B cell (primary cell): ENCODE data around the gene RAPH1. TPM values are rescaled to one million over a fixed set of nuclear protein-coding genes. Genes with fewer than 3 reads are reported as not detected.
A peak's percentile ranks its signal among the peaks of the same experiment; 100 is the strongest.
"Not testable (repeated sequence)": the region's sequence is repeated elsewhere in the genome, so short reads cannot be mapped to it uniquely, and the experiment has no call there.

ENCODE experiments used
- ATAC-seq: fragments of 200-7000 bp; cut with Tn5 transposase; one replicate; pipeline ENCODE4 v1.10.0; 2021; ENCODE audit warnings: low read depth, mild to moderate bottlenecking, moderate number of reproducible peaks, moderate library complexity
- CTCF ChIA-PET: fragments of 350-600 bp; sonication (Branson Sonifier 250); formaldehyde crosslinking; loops from one replicate; lab custom pipeline; 2021; ENCODE audit warnings: antibody characterized with exemption, inconsistent platforms; lab: Charles Lee
- POLR2A ChIA-PET: fragments of 350-600 bp; sonication (Branson Sonifier 250); formaldehyde crosslinking; loops from one replicate; lab custom pipeline; 2021; ENCODE audit warnings: antibody characterized with exemption; lab: Charles Lee
- DNase-seq: peaks from one replicate; pipeline ENCODE4 v3.0.0; 2013
- H2AFZ ChIP-seq: 2 replicates; pipeline ENCODE4 v1.6.1; 2012; ENCODE audit warnings: mild to moderate bottlenecking, low read depth, low read length; ENCODE audit not compliant: insufficient read depth, poor library complexity, severe bottlenecking
- H3K27ac ChIP-seq, 2 donors: 1 replicate in 1 of 2; 2 replicates in 1 of 2; pipeline ENCODE4 v1.5.1; 2012 to 2013; ENCODE audit warnings: low read length in 2 of 2, mild to moderate bottlenecking in 2 of 2, moderate library complexity in 1 of 2
- H3K27me3 ChIP-seq, 4 experiments: fragments of 200-600 bp in 1 of 4; sonication (generic) in 1 of 4; replicated peaks in 1 of 4; 1 replicate in 2 of 4; 2 replicates in 2 of 4; pipeline versions ENCODE4 v1.6.1 to v1.7.0; 2013 to 2016; ENCODE audit warnings: low read length in 3 of 4, mild to moderate bottlenecking in 2 of 4, mixed read lengths in 1 of 4, moderate library complexity in 1 of 4; ENCODE audit not compliant: insufficient read depth in 4 of 4, control insufficient read depth in 3 of 4; ENCODE audit errors: control extremely low read depth in 1 of 4
- H3K36me3 ChIP-seq, 2 experiments: replicated peaks in 1 of 2; 1 replicate in 1 of 2; 2 replicates in 1 of 2; pipeline versions ENCODE4 v1.6.1 to v1.7.1; 2013; ENCODE audit warnings: low read length in 1 of 2; ENCODE audit not compliant: insufficient read depth in 2 of 2, control insufficient read depth in 1 of 2; ENCODE audit errors: control extremely low read depth in 1 of 2, extremely low read depth in 1 of 2
- H3K4me1 ChIP-seq, 2 donors: fragments of 200-600 bp in 1 of 2; sonication (generic) in 1 of 2; 1 replicate in 1 of 2; 2 replicates in 1 of 2; pipeline versions ENCODE4 v1.5.1 to v1.6.1; 2013 to 2017; ENCODE audit warnings: low read length in 2 of 2; ENCODE audit not compliant: control insufficient read depth in 2 of 2, insufficient read depth in 2 of 2
- H3K4me2 ChIP-seq: replicated peaks from 2 replicates; pipeline ENCODE3; 2012; ENCODE audit warnings: mild to moderate bottlenecking, low read depth, low read length; ENCODE audit not compliant: poor library complexity, severe bottlenecking
- H3K4me3 ChIP-seq, 5 experiments: fragments of 200-600 bp in 1 of 5; sonication (generic) in 1 of 5; 1 replicate in 3 of 5; 2 replicates in 2 of 5; pipeline versions ENCODE4 v1.5.1 to v1.7.0; 2011 to 2016; ENCODE audit warnings: low read length in 4 of 5, mild to moderate bottlenecking in 4 of 5, low read depth in 2 of 5, control low read depth in 1 of 5, moderate library complexity in 1 of 5; ENCODE audit not compliant: insufficient read depth in 1 of 5; ENCODE audit errors: control extremely low read depth in 1 of 5, extremely low read depth in 1 of 5
- H3K79me2 ChIP-seq: fragments of 200-600 bp; sonication (generic); one replicate; pipeline ENCODE4 v1.6.0; 2016; ENCODE audit warnings: low read length; ENCODE audit not compliant: control insufficient read depth, insufficient read depth
- H3K9ac ChIP-seq: fragments of 200-600 bp; sonication (generic); 2 replicates; pipeline ENCODE4 v1.6.1; 2017; ENCODE audit warnings: mild to moderate bottlenecking, low read length, moderate library complexity
- H3K9me3 ChIP-seq, 3 donors: one replicate each; pipeline versions ENCODE4 v1.6.1 to v1.7.1; 2013; ENCODE audit warnings: low read length in 2 of 3; ENCODE audit not compliant: control insufficient read depth in 2 of 3, insufficient read depth in 1 of 3; ENCODE audit errors: control extremely low read depth in 1 of 3
- H4K20me1 ChIP-seq: 2 replicates; pipeline ENCODE4 v1.6.0; 2012; ENCODE audit warnings: mild to moderate bottlenecking, low read length; ENCODE audit not compliant: insufficient read depth, control insufficient read depth, poor library complexity, severe bottlenecking
- H3K27ac Mint-ChIP-seq: one replicate; pipeline ENCODE4 v1.8.0; 2021; ENCODE audit warnings: mixed read lengths
- H3K27me3 Mint-ChIP-seq: one replicate; pipeline ENCODE4 v1.8.0; 2021; ENCODE audit warnings: mixed read lengths
- H3K4me1 Mint-ChIP-seq: one replicate; pipeline ENCODE4 v1.8.0; 2021; ENCODE audit warnings: mixed read lengths
- H3K4me3 Mint-ChIP-seq: one replicate; pipeline ENCODE4 v1.8.0; 2021; ENCODE audit warnings: mixed read lengths
- H3K9me3 Mint-ChIP-seq: one replicate; pipeline ENCODE4 v1.8.0; 2022; ENCODE audit warnings: mixed read lengths; ENCODE audit not compliant: insufficient read depth
- EZH2 ChIP-seq: IDR thresholded peaks from 2 replicates; pipeline ENCODE4 v1.6.1; 2012; ENCODE audit warnings: borderline replicate concordance, low read depth, mild to moderate bottlenecking, moderate library complexity, low read length; ENCODE audit not compliant: insufficient read depth, poor library complexity, severe bottlenecking
- WGBS: methylation state at CpG from one replicate; pipeline ENCODE4 v1.1.5; 2013; ENCODE audit warnings: missing lambda C conversion rate; ENCODE audit not compliant: insufficient coverage; 5-methylcytosine and 5-hydroxymethylcytosine counted together
- intact Hi-C: fragments of 100-400 bp; cut with micrococcal nuclease; formaldehyde crosslinking; loops from one replicate; pipeline ENCODE4 v1.10.0; 2022
- polyA plus RNA-seq: library from polyadenylated mRNA; depleted of rRNA; stranded (reverse); fragments of >200 nt; gene quantifications from 2 replicates; pipeline ENCODE4 v1.2.3, GENCODE V29; 2012
- total RNA-seq, 2 donors: library from RNA; stranded (reverse); fragments of 120-200 nt in 1 of 2; gene quantifications; 1 replicate in 1 of 2; 2 replicates in 1 of 2; pipeline versions ENCODE4 v1.2.3 to v1.2.4, GENCODE V29; 2013 to 2022
- TF ChIP-seq, protein P1 (sequence below): fragments of 200-600 bp; IDR thresholded peaks from one replicate; pipeline ENCODE4 v1.8.0; 2022; ENCODE audit warnings: antibody characterized with exemption, mild to moderate bottlenecking

Gene RAPH1
- total and polyA plus RNA-seq, 2 donors (not counting 1 experiment from before 2014, with no cell fraction given): 0.13 TPM; not detected in 1

DNA sequence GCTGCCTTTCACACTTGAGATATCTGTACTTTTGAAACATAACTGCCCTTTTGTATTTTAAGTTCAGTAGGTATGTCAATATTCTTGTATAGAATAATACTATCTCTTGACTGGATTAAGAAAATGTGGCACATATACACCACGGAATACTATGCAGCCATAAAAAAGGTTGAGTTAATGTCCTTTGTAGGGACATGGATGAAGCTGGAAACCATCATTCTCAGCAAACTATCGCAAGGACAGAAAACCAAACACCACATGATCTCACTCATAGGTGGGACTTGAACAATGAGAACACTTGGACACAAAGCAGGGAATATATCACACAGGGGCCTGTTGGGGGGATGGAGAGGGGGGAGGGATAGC is 1.5 kb upstream of the RAPH1 start:
- peaks cover 3 to 41% (median 35%) of the 10 kb centered on the region in 4 experiments for H3K27me3 ChIP-seq
- H3K4me3 ChIP-seq, H3K9me3 Mint-ChIP-seq, ATAC-seq, H3K9ac ChIP-seq, H3K27ac ChIP-seq, CTCF ChIA-PET, DNase-seq, intact Hi-C loops, H3K79me2 ChIP-seq, H3K27ac Mint-ChIP-seq, H4K20me1 ChIP-seq, POLR2A ChIA-PET, H2AFZ ChIP-seq, H3K36me3 ChIP-seq, H3K4me2 ChIP-seq: not testable (repeated sequence)
- WGBS: no CpG with 5 or more reads among the region's 2 CpGs
- Mint-ChIP-seq H3K4me1 (peaks cover 19% of the 10 kb centered on the region), H3K27me3 (peaks cover 64% of the 10 kb centered on the region), H3K4me3 (peak overlapping the region; percentile 88)
- H3K9me3 ChIP-seq: peaks cover 5 to 13% (median 7%) of the 10 kb centered on the region in 3 donors
- peaks cover 14 to 25% of the 10 kb centered on the region in 2 donors for H3K4me1 ChIP-seq

DNA sequence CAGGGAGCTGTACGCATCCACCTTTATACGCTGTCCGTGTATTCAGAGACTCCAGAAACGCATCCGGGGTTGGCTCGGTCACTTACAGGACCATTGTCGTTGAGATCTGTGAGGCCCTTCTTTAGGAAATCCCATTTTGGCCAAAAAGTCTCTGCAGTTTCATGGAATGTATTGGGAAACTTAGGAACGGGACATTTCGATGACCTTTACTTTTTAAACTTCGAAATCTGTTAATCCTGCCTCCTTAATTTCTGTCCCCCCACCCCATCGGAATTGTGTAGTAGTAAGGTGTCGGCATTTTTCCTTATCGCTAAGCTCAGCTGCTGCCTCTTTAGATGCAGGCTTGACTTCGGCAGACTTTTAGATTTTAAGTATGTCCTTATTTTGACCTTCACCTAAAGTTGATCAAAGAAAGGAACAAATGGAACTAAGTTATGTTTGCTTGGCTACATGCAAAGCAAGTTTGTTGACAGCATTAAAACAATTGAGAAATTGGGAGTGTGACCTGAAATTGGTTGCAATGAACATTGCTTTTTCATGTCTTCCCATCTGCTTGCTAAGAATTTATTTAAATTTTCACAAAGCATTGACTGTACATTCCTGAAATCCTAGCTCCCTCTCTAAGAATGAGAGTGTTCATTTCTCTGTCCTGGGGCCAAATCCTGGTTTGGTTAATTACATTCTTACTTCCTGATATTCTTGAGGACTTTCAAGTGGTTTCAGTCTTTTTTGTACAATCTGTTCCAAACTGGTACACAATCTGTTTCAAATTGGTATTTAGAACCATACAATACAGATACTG is 884 bp upstream of the RAPH1 start:
- ChIA-PET CTCF (no interaction called here), POLR2A (no interaction called here)
- peak overlapping the region in 4 of 5 experiments; percentile 17 to 46 (median 40) for H3K4me3 ChIP-seq
- H3K79me2 ChIP-seq: no peaks in the 10 kb centered on the region
- intact Hi-C loops: no loop called here
- Mint-ChIP-seq H3K4me3 (peak overlapping the region; percentile 88), H3K27me3 (peaks cover 69% of the 10 kb centered on the region), H3K4me1 (peaks cover 19% of the 10 kb centered on the region), H3K27ac (no peak overlapping the region), H3K9me3 (peaks cover 9% of the 10 kb centered on the region)
- peak overlapping the region; percentile 96 for H3K4me2 ChIP-seq
- TF ChIP-seq, protein P1, sequence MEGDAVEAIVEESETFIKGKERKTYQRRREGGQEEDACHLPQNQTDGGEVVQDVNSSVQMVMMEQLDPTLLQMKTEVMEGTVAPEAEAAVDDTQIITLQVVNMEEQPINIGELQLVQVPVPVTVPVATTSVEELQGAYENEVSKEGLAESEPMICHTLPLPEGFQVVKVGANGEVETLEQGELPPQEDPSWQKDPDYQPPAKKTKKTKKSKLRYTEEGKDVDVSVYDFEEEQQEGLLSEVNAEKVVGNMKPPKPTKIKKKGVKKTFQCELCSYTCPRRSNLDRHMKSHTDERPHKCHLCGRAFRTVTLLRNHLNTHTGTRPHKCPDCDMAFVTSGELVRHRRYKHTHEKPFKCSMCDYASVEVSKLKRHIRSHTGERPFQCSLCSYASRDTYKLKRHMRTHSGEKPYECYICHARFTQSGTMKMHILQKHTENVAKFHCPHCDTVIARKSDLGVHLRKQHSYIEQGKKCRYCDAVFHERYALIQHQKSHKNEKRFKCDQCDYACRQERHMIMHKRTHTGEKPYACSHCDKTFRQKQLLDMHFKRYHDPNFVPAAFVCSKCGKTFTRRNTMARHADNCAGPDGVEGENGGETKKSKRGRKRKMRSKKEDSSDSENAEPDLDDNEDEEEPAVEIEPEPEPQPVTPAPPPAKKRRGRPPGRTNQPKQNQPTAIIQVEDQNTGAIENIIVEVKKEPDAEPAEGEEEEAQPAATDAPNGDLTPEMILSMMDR: no peak
- TF ChIP-seq EZH2: no peak
- WGBS: 14% methylated on average over 7 of the region's 14 CpGs
- peak overlapping the region; percentile 28 for H3K9ac ChIP-seq
- peaks cover 14 to 25% of the 10 kb centered on the region in 2 donors for H3K4me1 ChIP-seq
- no peak overlapping the region for H3K27ac ChIP-seq
- H3K9me3 ChIP-seq: peaks cover 5 to 13% (median 7%) of the 10 kb centered on the region in 3 donors
- peak; percentile 3 for DNase-seq
- no peaks in the 10 kb centered on the region for H4K20me1 ChIP-seq
- ATAC-seq: no peak
- H3K36me3 ChIP-seq: no peaks in the 10 kb centered on the region
- peaks cover 3 to 45% (median 38%) of the 10 kb centered on the region in 4 experiments for H3K27me3 ChIP-seq
- peak overlapping the region; percentile 20 for H2AFZ ChIP-seq
